ENCODE data around the gene STXBP5.

STXBP5 gene

GRCh38 chr6:147209762-147210449 lies 5.7 kb downstream of the STXBP5 start:
- DNase-seq (ENCODE audit: low read depth in 2 of 3, low spot score in 2 of 3), result no peak

GRCh38 chr6:147211349-147211748 lies 7.1 kb downstream of the STXBP5 start:
- no peak for DNase-seq (ENCODE audit: low read depth in 2 of 3, low spot score in 2 of 3)

- no peak for DNase-seq (ENCODE audit: low read depth in 2 of 3, low spot score in 2 of 3)
Observed at GRCh38 chr6:147211831-147212230, 7.6 kb downstream of the STXBP5 start.

GRCh38 chr6:147212622-147213021 lies 8.4 kb downstream of the STXBP5 start:
- no peak for DNase-seq (ENCODE audit: low read depth in 2 of 3, low spot score in 2 of 3)

- DNase-seq (ENCODE audit: low read depth in 2 of 3, low spot score in 2 of 3), result no peak
Observed at GRCh38 chr6:147213772-147214171, 9.6 kb downstream of the STXBP5 start.

- no peak for DNase-seq (ENCODE audit: low read depth in 2 of 3, low spot score in 2 of 3)
Observed at GRCh38 chr6:147214248-147215227, 10.3 kb downstream of the STXBP5 start.

GRCh38 chr6:147216915-147217314 lies 12.7 kb downstream of the STXBP5 start:
- DNase-seq (ENCODE audit: low read depth in 2 of 3, low spot score in 2 of 3), result no peak

GRCh38 chr6:147217840-147218404 lies 13.7 kb downstream of the STXBP5 start:
- DNase-seq (ENCODE audit: low read depth in 2 of 3, low spot score in 2 of 3), result no peak

GRCh38 chr6:147218797-147219196 lies 14.6 kb downstream of the STXBP5 start:
- DNase-seq (ENCODE audit: low read depth in 2 of 3, low spot score in 2 of 3), result no peak

- DNase-seq (ENCODE audit: low read depth in 2 of 3, low spot score in 2 of 3), result no peak
Observed at GRCh38 chr6:147219463-147219862, 15.2 kb downstream of the STXBP5 start.

- no peak for DNase-seq (ENCODE audit: low read depth in 2 of 3, low spot score in 2 of 3)
Observed at GRCh38 chr6:147220345-147220744, 16.1 kb downstream of the STXBP5 start.

GRCh38 chr6:147221739-147222138 lies 17.5 kb downstream of the STXBP5 start:
- DNase-seq (ENCODE audit: low read depth in 2 of 3, low spot score in 2 of 3), result no peak

GRCh38 chr6:147222160-147222838 lies 18.1 kb downstream of the STXBP5 start:
- no peak for DNase-seq (ENCODE audit: low read depth in 2 of 3, low spot score in 2 of 3)

GRCh38 chr6:147223736-147224135 lies 19.5 kb downstream of the STXBP5 start:
- DNase-seq (ENCODE audit: low read depth in 2 of 3, low spot score in 2 of 3), result no peak

- no peak for DNase-seq (ENCODE audit: low read depth in 2 of 3, low spot score in 2 of 3)
Observed at GRCh38 chr6:147226163-147226724, 22.0 kb downstream of the STXBP5 start.

- no peak for DNase-seq (ENCODE audit: low read depth in 2 of 3, low spot score in 2 of 3)
Observed at GRCh38 chr6:147226877-147227276, 22.7 kb downstream of the STXBP5 start.

- DNase-seq (ENCODE audit: low read depth in 2 of 3, low spot score in 2 of 3), result no peak
Observed at GRCh38 chr6:147227770-147228320, 23.6 kb downstream of the STXBP5 start.

- DNase-seq (ENCODE audit: low read depth in 2 of 3, low spot score in 2 of 3), result no peak
Observed at GRCh38 chr6:147231589-147231988, 27.4 kb downstream of the STXBP5 start.

GRCh38 chr6:147234685-147235084 lies 30.5 kb downstream of the STXBP5 start:
- DNase-seq (ENCODE audit: low read depth in 2 of 3, low spot score in 2 of 3), result no peak

- no peak for DNase-seq (ENCODE audit: low read depth in 2 of 3, low spot score in 2 of 3)
Observed at GRCh38 chr6:147238164-147238563, 33.9 kb downstream of the STXBP5 start.

GRCh38 chr6:147238906-147239305 lies 34.7 kb downstream of the STXBP5 start:
- no peak for DNase-seq (ENCODE audit: low read depth in 2 of 3, low spot score in 2 of 3)

All from activated CD8-positive, alpha-beta memory T cell treated with anti-CD3 and anti-CD28 coated beads for 48 hours (primary cell).